ENCODE measurements around the gene TSEN15. TPM values are rescaled to one million over a fixed set of nuclear protein-coding genes. Genes with fewer than 3 reads are reported as not detected.
"Not testable (repeated sequence)": the region's sequence is repeated elsewhere in the genome, so short reads cannot be mapped to it uniquely, and the experiment has no call there.

TSEN15 gene
- total RNA-seq, 1 experiment from 2014 or later, result 31.1 TPM

DNA sequence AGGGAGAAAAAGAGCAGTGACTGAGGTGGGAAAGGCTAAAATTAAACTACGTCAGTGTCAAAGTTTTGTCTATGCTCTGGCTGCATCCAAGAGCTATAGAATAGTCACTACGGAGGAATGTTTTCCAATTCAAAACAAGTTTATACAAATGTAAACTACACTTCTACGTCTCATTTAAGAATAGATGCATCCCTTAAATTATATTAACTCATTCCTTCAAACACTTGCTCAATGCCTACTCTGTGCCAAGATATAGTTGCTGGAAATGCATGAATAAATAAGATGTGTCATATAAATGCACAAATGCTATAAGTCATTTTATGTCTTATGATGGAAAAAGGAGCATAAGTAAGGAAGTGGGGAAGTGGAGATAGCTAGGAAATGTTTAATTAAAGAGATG, 9.8 kb upstream of the TSEN15 start:
- Histone ChIP-seq H3K4me1 (ENCODE audit: control insufficient read depth in 1 of 2, insufficient read depth in 2 of 2, low read length in 2 of 2) (no peaks in the 10 kb centered on the region), H3K4me3 (replicated peaks in 1 of 2; ENCODE audit: low read depth in 1 of 2, low read length in 2 of 2) (no peak overlapping the region), H2AFZ (ENCODE audit: low read depth, low read length, poor library complexity, severe bottlenecking) (no peak overlapping the region), H3K27ac (ENCODE audit: low read depth, low read length) (no peak overlapping the region), H3K9me3 (ENCODE audit: control insufficient read depth in 1 of 2, insufficient read depth in 1 of 2, low read depth in 1 of 2, low read length in 2 of 2) (no peaks in the 10 kb centered on the region), H3K9me2 (ENCODE audit: insufficient read depth) (no peaks in the 10 kb centered on the region), H3K4me2 (ENCODE audit: low read length) (no peak overlapping the region), H3K36me3 (ENCODE audit: control insufficient read depth in 1 of 2, insufficient read depth in 2 of 2, low read length in 2 of 2) (no peaks in the 10 kb centered on the region), H3K27me3 (ENCODE audit: insufficient read depth, low read length) (no peaks in the 10 kb centered on the region), H3K9ac (ENCODE audit: low read length) (no peak overlapping the region), H4K20me1 (ENCODE audit: insufficient read depth) (no peaks in the 10 kb centered on the region), H3K79me2 (ENCODE audit: insufficient read depth, low read length) (no peaks in the 10 kb centered on the region)
- TF ChIP-seq ELF1 (IDR thresholded peaks at IDR 0.05; ENCODE audit: borderline replicate concordance, low read depth) (no peak), YY1 (IDR thresholded peaks at IDR 0.05; ENCODE audit: extremely low read depth, insufficient replicate concordance, low read depth, low read length) (no peak), ATF3 (IDR thresholded peaks at IDR 0.05) (no peak), SRF (IDR thresholded peaks at IDR 0.05; ENCODE audit: low read depth) (no peak), CEBPB (IDR thresholded peaks at IDR 0.05; ENCODE audit: low read depth) (no peak), JUND (IDR thresholded peaks at IDR 0.05) (no peak), TCF7L2 (IDR thresholded peaks at IDR 0.05; ENCODE audit: borderline replicate concordance, extremely low read depth, insufficient read depth, insufficient read length) (no peak), SP1 (IDR thresholded peaks at IDR 0.05; ENCODE audit: low read depth) (no peak), MAX (IDR thresholded peaks at IDR 0.05) (no peak), EZH2phosphoT487 (IDR thresholded peaks at IDR 0.05; ENCODE audit: borderline replicate concordance) (no peak), ZFX (IDR thresholded peaks at IDR 0.05) (no peak), SIN3A (IDR thresholded peaks at IDR 0.05; ENCODE audit: low read depth) (no peak)
- TF ChIP-seq, protein P1, sequence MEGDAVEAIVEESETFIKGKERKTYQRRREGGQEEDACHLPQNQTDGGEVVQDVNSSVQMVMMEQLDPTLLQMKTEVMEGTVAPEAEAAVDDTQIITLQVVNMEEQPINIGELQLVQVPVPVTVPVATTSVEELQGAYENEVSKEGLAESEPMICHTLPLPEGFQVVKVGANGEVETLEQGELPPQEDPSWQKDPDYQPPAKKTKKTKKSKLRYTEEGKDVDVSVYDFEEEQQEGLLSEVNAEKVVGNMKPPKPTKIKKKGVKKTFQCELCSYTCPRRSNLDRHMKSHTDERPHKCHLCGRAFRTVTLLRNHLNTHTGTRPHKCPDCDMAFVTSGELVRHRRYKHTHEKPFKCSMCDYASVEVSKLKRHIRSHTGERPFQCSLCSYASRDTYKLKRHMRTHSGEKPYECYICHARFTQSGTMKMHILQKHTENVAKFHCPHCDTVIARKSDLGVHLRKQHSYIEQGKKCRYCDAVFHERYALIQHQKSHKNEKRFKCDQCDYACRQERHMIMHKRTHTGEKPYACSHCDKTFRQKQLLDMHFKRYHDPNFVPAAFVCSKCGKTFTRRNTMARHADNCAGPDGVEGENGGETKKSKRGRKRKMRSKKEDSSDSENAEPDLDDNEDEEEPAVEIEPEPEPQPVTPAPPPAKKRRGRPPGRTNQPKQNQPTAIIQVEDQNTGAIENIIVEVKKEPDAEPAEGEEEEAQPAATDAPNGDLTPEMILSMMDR (IDR thresholded peaks at IDR 0.05 in 2 of 3, conservative IDR thresholded peaks at IDR 0.05 in 1 of 3; ENCODE audit: borderline replicate concordance in 1 of 3, insufficient read depth in 1 of 3, low read depth in 2 of 3, low read length in 2 of 3), result no peak
- ChIA-PET CTCF (no interaction called here), POLR2A (interaction anchor here (1.1 kb wide), 1 partner anchor 10 kb away, joined by 3 read pairs; the partner anchor contains the start of gene TSEN15), RAD21 (ENCODE audit: low non-redundant PET in 1 of 2, low total read pairs in 2 of 2, uncharacterized antibody in 2 of 2, unreplicated experiment in 2 of 2) (no interaction called here)
- ATAC-seq (no peak), DNase-seq (ENCODE audit: low read depth, low spot score) (no peak)
- no TSS peak for BruUV-seq (replicated peaks)
- intact Hi-C loops (cut with micrococcal nuclease), result no loop called here

GRCh38 chr1:184043315-184043714, 8.2 kb upstream of the TSEN15 start:
- BruUV-seq (replicated peaks); H4K20me1 ChIP-seq (ENCODE audit: insufficient read depth); H3K9me3 ChIP-seq (ENCODE audit: control insufficient read depth in 1 of 2, insufficient read depth in 1 of 2, low read depth in 1 of 2, low read length in 2 of 2); H3K9ac ChIP-seq (ENCODE audit: low read length); H3K36me3 ChIP-seq (ENCODE audit: control insufficient read depth in 1 of 2, insufficient read depth in 2 of 2, low read length in 2 of 2); H3K9me2 ChIP-seq (ENCODE audit: insufficient read depth); RAD21 ChIA-PET (ENCODE audit: low non-redundant PET in 1 of 2, low total read pairs in 2 of 2, uncharacterized antibody in 2 of 2, unreplicated experiment in 2 of 2); ATAC-seq; H3K4me3 ChIP-seq (replicated peaks in 1 of 2; ENCODE audit: low read depth in 1 of 2, low read length in 2 of 2); H2AFZ ChIP-seq (ENCODE audit: low read depth, low read length, poor library complexity, severe bottlenecking); H3K4me1 ChIP-seq (ENCODE audit: control insufficient read depth in 1 of 2, insufficient read depth in 2 of 2, low read length in 2 of 2); H3K4me2 ChIP-seq (ENCODE audit: low read length); H3K27me3 ChIP-seq (ENCODE audit: insufficient read depth, low read length); POLR2A ChIA-PET; H3K27ac ChIP-seq (ENCODE audit: low read depth, low read length); intact Hi-C loops (cut with micrococcal nuclease); DNase-seq (ENCODE audit: low read depth, low spot score); H3K79me2 ChIP-seq (ENCODE audit: insufficient read depth, low read length): not testable (repeated sequence)
- CTCF ChIA-PET, result interaction anchor here (0.7 kb wide), 1 partner anchor 180 kb away, joined by 4 read pairs; no protein-coding TSS in a partner anchor
